D721Med (cell line): ENCODE data around the gene TSHZ1.

ENCODE experiments used
- DNase-seq: peaks from one replicate; pipeline ENCODE4 v3.0.0; 2011; ENCODE audit warnings: low spot score; ENCODE audit not compliant: insufficient read length
- FAIRE-seq: peaks from 2 replicates; lab custom pipeline; 2011; peaks lifted over from hg19 to GRCh38; lab: Jason Lieb, UNC
- CTCF ChIP-seq: IDR thresholded peaks from 2 replicates; pipeline ENCODE4 v1.5.1; 2012; ENCODE audit warnings: mild to moderate bottlenecking, control low read depth; ENCODE audit not compliant: insufficient read depth; ENCODE audit errors: missing control alignments

Gene TSHZ1

GRCh38 chr18:75209951-75210258, 692 bp upstream of the TSHZ1 start:
- FAIRE-seq (no peak), DNase-seq (no peak)
- no peak for TF ChIP-seq CTCF

GRCh38 chr18:75211002-75211621, 515 bp downstream of the TSHZ1 start:
- no peak for TF ChIP-seq CTCF
- DNase-seq (no peak), FAIRE-seq (no peak)

- FAIRE-seq, result no peak
- no peak for TF ChIP-seq CTCF
- no peak for DNase-seq
Measured at GRCh38 chr18:75211626-75211952, 992 bp downstream of the TSHZ1 start.

GRCh38 chr18:75211953-75212750, 1.6 kb downstream of the TSHZ1 start:
- DNase-seq, result no peak

GRCh38 chr18:75212751-75213090, 2.1 kb downstream of the TSHZ1 start:
- no peak for FAIRE-seq

More at GRCh38 chr18:75211953-75212750, 1.6 kb downstream of the TSHZ1 start:
- TF ChIP-seq CTCF, result no peak
- peak; percentile 11 for FAIRE-seq

GRCh38 chr18:75213611-75214331, 3.2 kb downstream of the TSHZ1 start:
- FAIRE-seq (no peak), DNase-seq (no peak)
- no peak for TF ChIP-seq CTCF

More at GRCh38 chr18:75212751-75213090, 2.1 kb downstream of the TSHZ1 start:
- TF ChIP-seq CTCF, result no peak
- no peak for DNase-seq

GRCh38 chr18:75214332-75214690, 3.7 kb downstream of the TSHZ1 start:
- no peak for DNase-seq
- TF ChIP-seq CTCF, result no peak
- FAIRE-seq, result no peak
